ENCODE measurements around the gene AOPEP.

- TF ChIP-seq CTCF (IDR thresholded peaks at IDR 0.05 in 4 of 5, conservative IDR thresholded peaks at IDR 0.05 in 1 of 5) = no peak
- no peak for TF ChIP-seq POLR2A (IDR thresholded peaks at IDR 0.05)
Measured at GRCh38 chr9:95030920-95031642, 304.6 kb downstream of the AOPEP start.
